Activated CD4-positive, alpha-beta memory T cell treated with anti-CD3 and anti-CD28 coated beads, Interleukin-2, amount 10 ng/mL, durations not matched to agents 7 days and 5 days (primary cell): ENCODE data around the gene SERPINB1. TPM values are rescaled to one million over a fixed set of nuclear protein-coding genes. Genes with fewer than 3 reads are reported as not detected.
"Not testable (repeated sequence)": the region's sequence is repeated elsewhere in the genome, so short reads cannot be mapped to it uniquely, and the experiment has no call there.

Experiments used
- CTCF ChIA-PET: fragments of 350-600 bp; sonication (Branson Sonifier 250); formaldehyde crosslinking; loops from one replicate; lab custom pipeline; 2021; ENCODE audit warnings: antibody characterized with exemption, inconsistent platforms; lab: Charles Lee
- POLR2A ChIA-PET: fragments of 350-600 bp; sonication (Branson Sonifier 250); formaldehyde crosslinking; loops from one replicate; lab custom pipeline; 2021; ENCODE audit warnings: antibody characterized with exemption; lab: Charles Lee
- DNase-seq: peaks from one replicate; pipeline ENCODE4 v3.0.0-alpha.2; 2020
- H3K27ac Mint-ChIP-seq: one replicate; pipeline ENCODE4 v1.8.0; 2021; ENCODE audit warnings: mild to moderate bottlenecking, mixed read lengths
- H3K27me3 Mint-ChIP-seq: one replicate; pipeline ENCODE4 v1.8.0; 2021; ENCODE audit warnings: mixed read lengths
- H3K36me3 Mint-ChIP-seq: one replicate; pipeline ENCODE4 v1.8.0; 2021; ENCODE audit warnings: low read depth, mixed read lengths
- H3K4me1 Mint-ChIP-seq: one replicate; pipeline ENCODE4 v1.8.0; 2021; ENCODE audit warnings: mixed read lengths
- H3K4me3 Mint-ChIP-seq: one replicate; pipeline ENCODE4 v1.8.0; 2021; ENCODE audit warnings: mild to moderate bottlenecking, mixed read lengths
- H3K9me3 Mint-ChIP-seq: one replicate; pipeline ENCODE4 v1.8.0; 2021; ENCODE audit warnings: mixed read lengths
- total RNA-seq, 2 experiments: library from RNA; stranded (reverse); gene quantifications; one replicate each; pipeline ENCODE4 v1.2.3, GENCODE V29; 2021

SERPINB1 gene
- total RNA-seq, 2 experiments from 2014 or later = 85.0 to 86.5 TPM

DNA sequence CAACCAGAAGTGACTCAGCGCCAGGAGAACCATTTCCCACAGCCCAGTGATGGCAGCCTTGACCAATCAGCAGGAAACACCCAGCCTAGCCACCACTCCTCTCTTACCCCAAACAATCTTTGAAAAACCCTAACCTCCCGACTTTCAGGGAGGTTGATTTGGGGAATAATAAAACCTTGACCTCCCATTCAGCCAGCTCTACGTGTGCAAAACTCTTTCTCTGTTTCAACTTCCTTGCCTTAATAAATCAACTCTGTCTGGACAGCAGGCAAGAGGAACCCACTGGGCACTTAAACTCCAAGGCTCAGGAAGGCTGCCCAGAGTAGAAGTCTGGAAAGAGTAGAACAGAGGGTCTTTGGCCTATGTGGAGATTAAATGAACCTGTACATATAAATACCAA, 35.0 kb downstream of the SERPINB1 start:
- POLR2A ChIA-PET = no interaction called here
- no peaks in the 10 kb centered on the region for H3K9me3 Mint-ChIP-seq
- H3K27ac Mint-ChIP-seq = no peak overlapping the region
- no peak for DNase-seq
- no peaks in the 10 kb centered on the region for H3K36me3 Mint-ChIP-seq
- H3K4me1 Mint-ChIP-seq = peaks cover 18% of the 10 kb centered on the region
- no peaks in the 10 kb centered on the region for H3K27me3 Mint-ChIP-seq
- H3K4me3 Mint-ChIP-seq = no peak overlapping the region
- CTCF ChIA-PET = no interaction called here

DNA sequence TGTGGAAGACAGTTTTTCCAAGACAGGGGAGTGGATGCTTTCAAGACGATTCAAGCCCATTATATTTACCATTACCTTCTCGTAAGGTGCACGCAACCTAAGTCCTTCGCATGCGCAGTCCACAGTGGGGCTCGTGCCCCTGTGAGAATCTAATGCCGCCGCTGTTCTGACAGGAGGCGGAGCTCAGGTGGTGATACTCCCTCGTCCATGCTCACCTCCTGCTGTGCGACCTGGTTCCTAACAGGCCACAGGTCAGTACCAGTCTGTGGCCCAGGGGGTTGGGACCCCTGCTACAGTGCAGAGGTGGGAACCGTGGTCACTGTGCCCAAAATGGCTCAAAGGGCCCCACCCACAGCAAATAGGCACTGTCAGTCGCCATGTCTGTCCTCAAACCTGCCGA, 36.6 kb downstream of the SERPINB1 start:
- CTCF ChIA-PET = no interaction called here
- Mint-ChIP-seq H3K27me3 (no peaks in the 10 kb centered on the region), H3K4me1 (peaks cover 16% of the 10 kb centered on the region), H3K4me3 (no peak overlapping the region), H3K9me3 (no peaks in the 10 kb centered on the region), H3K36me3 (no peaks in the 10 kb centered on the region), H3K27ac (no peak overlapping the region)
- DNase-seq = no peak
- POLR2A ChIA-PET = no interaction called here

GRCh38 chr6:2804516-2804915, 37.1 kb downstream of the SERPINB1 start:
- no peak for DNase-seq
- ChIA-PET POLR2A (no interaction called here), CTCF (no interaction called here)
- Mint-ChIP-seq H3K4me1 (peaks cover 16% of the 10 kb centered on the region), H3K36me3 (no peaks in the 10 kb centered on the region), H3K4me3 (no peak overlapping the region), H3K27me3 (no peaks in the 10 kb centered on the region), H3K9me3 (no peaks in the 10 kb centered on the region), H3K27ac (no peak overlapping the region)

- Mint-ChIP-seq H3K36me3 (no peaks in the 10 kb centered on the region), H3K4me1 (peaks cover 19% of the 10 kb centered on the region), H3K27ac (no peak overlapping the region), H3K9me3 (no peaks in the 10 kb centered on the region), H3K4me3 (no peak overlapping the region), H3K27me3 (no peaks in the 10 kb centered on the region)
- ChIA-PET POLR2A (no interaction called here), CTCF (no interaction called here)
- no peak for DNase-seq
Observed at GRCh38 chr6:2803731-2804429, 37.8 kb downstream of the SERPINB1 start.

DNA sequence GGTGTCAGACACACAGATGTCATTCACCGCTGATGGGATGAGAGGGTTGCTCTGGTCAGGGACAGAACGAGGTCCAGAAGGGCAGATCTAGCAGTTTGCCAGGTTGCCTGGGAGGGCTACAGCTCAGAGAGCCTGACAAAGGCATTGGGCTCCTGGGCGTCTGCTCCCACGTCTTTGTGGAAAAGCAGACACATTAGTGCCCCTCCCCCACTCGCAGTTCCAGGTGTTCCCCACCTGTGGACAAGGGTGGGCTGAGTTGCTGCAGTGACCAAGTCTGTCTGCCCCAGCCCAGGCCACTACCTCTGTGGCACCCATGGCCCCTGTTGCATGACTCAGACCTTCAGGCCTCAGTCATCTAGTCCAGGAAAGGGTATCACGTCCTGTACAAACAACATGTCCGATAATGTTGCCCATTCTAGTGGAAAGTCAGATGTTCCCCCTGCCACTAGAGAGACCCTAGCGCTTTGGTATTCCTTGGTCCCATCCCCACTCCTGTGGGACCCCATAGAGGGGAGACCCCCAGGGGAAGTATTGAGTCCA, 39.1 kb downstream of the SERPINB1 start:
- Mint-ChIP-seq H3K27ac (no peak overlapping the region), H3K9me3 (no peaks in the 10 kb centered on the region)
- POLR2A ChIA-PET = no interaction called here

GRCh38 chr6:2801687-2802086, 40.0 kb downstream of the SERPINB1 start:
- peaks cover 30% of the 10 kb centered on the region for H3K4me1 Mint-ChIP-seq
- H3K36me3 Mint-ChIP-seq, H3K27me3 Mint-ChIP-seq, DNase-seq, H3K27ac Mint-ChIP-seq, H3K4me3 Mint-ChIP-seq, H3K9me3 Mint-ChIP-seq, POLR2A ChIA-PET: not testable (repeated sequence)
- CTCF ChIA-PET = interaction anchor here (1.0 kb wide), 1 partner anchor 45 kb away, joined by 3 read pairs; no protein-coding TSS in a partner anchor

More for the DNA sequence above, 39.1 kb downstream of the SERPINB1 start:
- Mint-ChIP-seq H3K4me1 (peaks cover 26% of the 10 kb centered on the region), H3K36me3 (no peaks in the 10 kb centered on the region), H3K4me3 (no peak overlapping the region), H3K27me3 (no peaks in the 10 kb centered on the region)
- no peak for DNase-seq
- CTCF ChIA-PET = interaction anchor here (1.0 kb wide), 1 partner anchor 44 kb away, joined by 3 read pairs; no protein-coding TSS in a partner anchor

- POLR2A ChIA-PET = interaction anchor here (1.0 kb wide), 2 partner anchors 10 to 40 kb away, joined by 3 read pairs; no protein-coding TSS in a partner anchor
- no peaks in the 10 kb centered on the region for H3K9me3 Mint-ChIP-seq
- H3K4me1 Mint-ChIP-seq = peaks cover 31% of the 10 kb centered on the region
- no peak for DNase-seq
- no peaks in the 10 kb centered on the region for H3K36me3 Mint-ChIP-seq
- H3K4me3 Mint-ChIP-seq = no peak overlapping the region
- no peak overlapping the region for H3K27ac Mint-ChIP-seq
- CTCF ChIA-PET = interaction anchor here (1.0 to 1.5 kb wide), 2 partner anchors 9 to 25 kb away, joined by 4 to 7 read pairs; no protein-coding TSS in a partner anchor
- no peaks in the 10 kb centered on the region for H3K27me3 Mint-ChIP-seq
Observed at GRCh38 chr6:2800552-2801316, 40.9 kb downstream of the SERPINB1 start.

DNA sequence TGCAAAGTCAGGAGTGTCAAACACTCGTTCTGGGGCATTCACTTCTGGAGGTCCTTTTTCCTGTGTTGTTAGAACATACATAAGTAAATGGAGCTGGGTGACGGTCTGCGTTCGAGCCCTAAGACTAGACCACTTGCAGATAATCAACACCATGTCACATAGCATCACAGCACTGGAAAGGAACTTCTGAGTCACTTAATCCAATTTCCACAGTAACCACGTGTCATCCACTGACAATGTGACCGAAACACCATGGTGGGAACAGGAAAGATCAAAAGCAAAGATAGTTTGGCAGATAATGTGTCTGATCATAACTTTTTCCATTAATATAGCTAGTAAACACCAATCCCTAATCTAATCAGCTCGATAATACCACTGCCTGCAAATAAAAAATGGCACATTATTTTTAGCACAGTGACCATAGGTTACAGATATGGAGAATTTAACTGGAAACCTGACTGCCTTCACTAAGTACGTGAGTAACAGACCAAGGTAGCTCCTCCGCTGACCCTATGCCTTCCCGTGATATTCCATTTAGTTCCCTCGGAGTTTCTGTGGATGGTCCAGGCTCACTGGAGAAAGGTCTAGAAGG, 41.6 kb downstream of the SERPINB1 start:
- Mint-ChIP-seq H3K36me3 (no peaks in the 10 kb centered on the region), H3K27me3 (no peaks in the 10 kb centered on the region), H3K4me3 (no peak overlapping the region), H3K27ac (no peak overlapping the region), H3K9me3 (no peaks in the 10 kb centered on the region), H3K4me1 (peaks cover 35% of the 10 kb centered on the region)
- CTCF ChIA-PET = interaction anchor here (1.0 to 1.5 kb wide), 2 partner anchors 9 to 25 kb away, joined by 4 to 7 read pairs; no protein-coding TSS in a partner anchor
- DNase-seq = no peak
- POLR2A ChIA-PET = interaction anchor here (0.7 to 1.0 kb wide), 3 partner anchors 9 to 42 kb away, joined by 3 read pairs; partner anchors contain the start of gene SERPINB1

GRCh38 chr6:2798586-2799134, 43.0 kb downstream of the SERPINB1 start:
- ChIA-PET POLR2A (no interaction called here), CTCF (no interaction called here)
- no peaks in the 10 kb centered on the region for H3K27me3 Mint-ChIP-seq
- H3K4me1 Mint-ChIP-seq = peaks cover 43% of the 10 kb centered on the region
- no peaks in the 10 kb centered on the region for H3K9me3 Mint-ChIP-seq
- no peak overlapping the region for H3K4me3 Mint-ChIP-seq
- no peaks in the 10 kb centered on the region for H3K36me3 Mint-ChIP-seq
- DNase-seq = no peak
- no peak overlapping the region for H3K27ac Mint-ChIP-seq

GRCh38 chr6:2797564-2798031, 44.1 kb downstream of the SERPINB1 start:
- no peaks in the 10 kb centered on the region for H3K9me3 Mint-ChIP-seq
- H3K27ac Mint-ChIP-seq = no peak overlapping the region
- no peaks in the 10 kb centered on the region for H3K27me3 Mint-ChIP-seq
- no peak for DNase-seq
- H3K36me3 Mint-ChIP-seq = peaks cover 3% of the 10 kb centered on the region
- CTCF ChIA-PET = interaction anchor here (0.8 kb wide), 1 partner anchor 44 kb away, joined by 4 read pairs; the partner anchor contains the start of gene SERPINB1
- peaks cover 54% of the 10 kb centered on the region for H3K4me1 Mint-ChIP-seq
- POLR2A ChIA-PET = interaction anchor here (1.2 kb wide), 1 partner anchor 44 kb away, joined by 6 read pairs; the partner anchor contains the start of gene SERPINB1
- H3K4me3 Mint-ChIP-seq = no peak overlapping the region

GRCh38 chr6:2796861-2797260, 44.8 kb downstream of the SERPINB1 start:
- Mint-ChIP-seq H3K27ac (no peak overlapping the region), H3K4me1 (peaks cover 59% of the 10 kb centered on the region)
- POLR2A ChIA-PET = interaction anchor here (1.2 kb wide), 1 partner anchor 45 kb away, joined by 6 read pairs; the partner anchor contains the start of gene SERPINB1

DNA sequence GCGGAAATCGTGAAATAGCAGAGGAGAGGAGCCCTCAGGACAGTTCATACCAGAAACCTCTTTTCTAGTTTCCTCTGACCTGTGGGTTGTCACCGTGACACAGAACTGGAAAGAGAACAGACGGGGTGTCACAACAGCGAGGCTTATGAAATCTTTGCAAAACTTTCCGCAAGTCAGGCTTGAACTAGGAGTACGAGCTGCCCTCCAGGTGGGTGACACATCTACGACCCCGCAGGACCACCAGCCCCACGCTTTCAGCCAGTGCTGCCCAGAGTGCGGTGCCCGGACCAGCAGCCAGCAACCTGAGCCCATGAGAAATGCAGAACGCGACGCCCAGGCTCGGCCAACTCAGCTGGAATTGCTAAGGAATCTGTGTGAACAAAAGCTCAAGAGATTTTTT, 45.7 kb downstream of the SERPINB1 start:
- DNase-seq = no peak
- Mint-ChIP-seq H3K4me3 (no peak overlapping the region), H3K27me3 (no peaks in the 10 kb centered on the region), H3K9me3 (no peaks in the 10 kb centered on the region), H3K27ac (no peak overlapping the region), H3K4me1 (peaks cover 66% of the 10 kb centered on the region), H3K36me3 (peaks cover 5% of the 10 kb centered on the region)
- POLR2A ChIA-PET = interaction anchor here (1.5 kb wide), 1 partner anchor 46 kb away, joined by 10 read pairs; the partner anchor contains the start of gene SERPINB1
- CTCF ChIA-PET = interaction anchor here (0.7 to 1.5 kb wide), 3 partner anchors 14 to 442 kb away, joined by 3 to 5 read pairs (median 5); no protein-coding TSS in a partner anchor

More at GRCh38 chr6:2796861-2797260, 44.8 kb downstream of the SERPINB1 start:
- Mint-ChIP-seq H3K4me3 (no peak overlapping the region), H3K27me3 (no peaks in the 10 kb centered on the region), H3K9me3 (no peaks in the 10 kb centered on the region), H3K36me3 (peaks cover 3% of the 10 kb centered on the region)
- CTCF ChIA-PET = no interaction called here
- no peak for DNase-seq
